Measurements from ENCODE around the gene PLEKHO1.
"Not testable (repeated sequence)": the region's sequence is repeated elsewhere in the genome, so short reads cannot be mapped to it uniquely, and the experiment has no call there.

The PLEKHO1 gene

DNA sequence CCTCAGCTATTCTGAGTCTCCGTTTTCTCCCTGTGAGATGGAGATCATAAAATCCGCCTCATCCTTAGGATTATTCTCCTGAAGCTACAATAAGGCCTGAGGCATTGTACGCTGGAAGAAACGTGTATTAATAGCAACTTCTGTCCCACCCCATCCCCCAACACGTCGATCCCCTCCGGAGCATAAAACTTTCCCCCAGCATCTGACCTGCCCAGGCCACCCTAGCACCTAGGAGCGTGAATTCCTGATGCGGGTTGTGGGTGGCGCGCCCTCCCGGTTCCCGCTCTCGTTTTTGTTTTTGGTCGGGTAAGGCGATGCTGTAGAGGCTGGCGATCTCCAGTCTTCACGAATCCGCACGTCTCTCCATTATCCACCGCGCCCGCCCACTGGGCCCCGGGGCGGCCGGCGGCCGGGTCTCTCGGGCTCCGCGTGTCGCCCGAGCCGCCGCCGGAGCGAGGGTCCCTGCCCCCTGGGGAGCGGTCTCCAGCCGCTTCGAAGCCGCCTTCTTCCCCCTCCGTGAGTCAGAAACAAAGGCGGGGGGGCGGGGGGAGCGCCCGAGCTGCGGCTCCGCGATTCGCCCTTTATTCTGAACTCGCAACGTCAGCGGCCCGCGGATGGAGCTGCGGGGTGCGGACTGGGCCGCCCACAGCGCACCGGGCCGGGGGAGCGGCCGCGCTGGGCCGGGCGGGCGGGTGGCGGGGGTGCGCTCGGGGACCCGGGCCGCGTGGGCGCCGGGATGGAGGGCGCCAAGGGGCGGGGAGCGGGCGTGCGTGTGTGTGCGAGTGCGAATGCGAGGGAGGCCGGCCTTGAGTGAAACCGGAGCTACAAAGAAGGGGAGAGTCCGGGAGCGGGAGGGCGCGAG, at the start of gene PLEKHO1:
Gene PLEKHO1, plus strand, starts transcription at position 646 of the 862 bp plus-strand sequence. CDS start 342 bp downstream, outside the sequence.
- peak; percentile 47 to 50 for DNase-seq
- TF ChIP-seq POLR2A (IDR thresholded peaks at IDR 0.05; ENCODE audit: low read length) (no peak), GATA1 (IDR thresholded peaks at IDR 0.05; ENCODE audit: low read depth, low read length) (no peak)

DNA sequence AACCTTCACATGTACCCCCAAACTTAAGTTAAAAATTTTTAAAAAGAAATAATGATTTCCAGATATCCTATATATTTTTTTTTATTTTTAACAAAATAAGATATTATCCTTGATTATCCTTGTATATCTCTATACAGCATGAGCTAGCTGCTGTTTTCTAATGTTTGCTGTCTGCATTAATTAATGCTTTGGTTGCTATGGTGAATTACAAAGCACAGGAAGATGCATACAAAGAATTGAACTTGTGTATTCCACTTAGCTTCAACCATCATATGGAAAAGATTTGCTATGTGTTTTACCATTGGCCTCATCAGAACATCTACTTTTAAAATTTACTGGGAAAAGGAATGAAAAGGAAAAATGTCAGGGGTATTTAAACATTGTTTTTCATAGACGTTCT, 46.7 kb upstream of the PLEKHO1 start:
- no peak for TF ChIP-seq POLR2A (IDR thresholded peaks at IDR 0.05; ENCODE audit: low read length)
- TF ChIP-seq GATA1 (IDR thresholded peaks at IDR 0.05; ENCODE audit: low read depth, low read length), result no peak
- no peak for DNase-seq

GRCh38 chr1:150106341-150106740, 43.4 kb upstream of the PLEKHO1 start:
- DNase-seq, result no peak
- TF ChIP-seq GATA1 (IDR thresholded peaks at IDR 0.05; ENCODE audit: low read depth, low read length) (no peak), POLR2A (IDR thresholded peaks at IDR 0.05; ENCODE audit: low read length) (no peak)

GRCh38 chr1:150109586-150109985, 40.1 kb upstream of the PLEKHO1 start:
- DNase-seq, result no peak
- TF ChIP-seq GATA1 (IDR thresholded peaks at IDR 0.05; ENCODE audit: low read depth, low read length), result no peak
- TF ChIP-seq POLR2A (IDR thresholded peaks at IDR 0.05; ENCODE audit: low read length), result no peak

DNA sequence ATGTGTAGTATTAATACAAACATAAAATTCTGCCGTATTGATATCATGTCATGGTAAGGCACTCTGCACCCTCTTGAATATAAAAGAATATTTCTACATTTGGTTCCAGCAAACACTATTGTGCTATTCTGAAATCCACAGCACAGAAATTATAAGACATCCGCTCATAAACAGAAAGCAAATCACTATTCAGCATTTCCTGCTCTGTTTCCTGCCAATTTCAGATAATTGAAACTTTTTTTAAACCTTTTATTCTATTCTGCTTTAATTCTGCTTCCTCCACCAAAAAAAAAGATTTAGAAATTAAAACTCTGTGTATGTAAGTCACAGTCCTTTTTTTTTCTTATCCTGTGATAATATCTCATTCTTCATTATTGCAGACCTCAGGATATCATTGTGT, 39.6 kb upstream of the PLEKHO1 start:
- no peak for DNase-seq
- TF ChIP-seq POLR2A (IDR thresholded peaks at IDR 0.05; ENCODE audit: low read length) (no peak), GATA1 (IDR thresholded peaks at IDR 0.05; ENCODE audit: low read depth, low read length) (no peak)

GRCh38 chr1:150111670-150112069, 38.0 kb upstream of the PLEKHO1 start:
- DNase-seq, result no peak
- TF ChIP-seq GATA1 (IDR thresholded peaks at IDR 0.05; ENCODE audit: low read depth, low read length) (no peak), POLR2A (IDR thresholded peaks at IDR 0.05; ENCODE audit: low read length) (no peak)

DNA sequence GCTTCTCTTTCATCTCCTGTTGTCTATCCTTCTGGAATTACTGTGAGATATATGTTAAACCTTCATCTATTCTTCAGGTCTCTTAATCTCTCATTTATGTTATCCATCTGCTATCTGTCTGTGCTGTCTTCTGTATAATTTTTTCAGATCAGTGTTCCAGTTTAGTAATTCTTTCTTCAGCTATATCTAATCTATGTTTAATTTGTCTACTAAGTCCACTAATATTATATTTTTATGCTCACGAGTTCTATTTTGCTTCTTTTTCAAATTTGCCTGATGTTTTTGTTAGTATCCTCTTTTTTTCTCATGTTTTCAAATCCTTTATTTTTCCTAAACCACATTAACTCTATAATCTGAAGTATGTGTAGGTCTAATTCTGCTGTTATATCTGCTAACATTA, 34.6 kb upstream of the PLEKHO1 start:
- DNase-seq, result no peak
- TF ChIP-seq GATA1 (IDR thresholded peaks at IDR 0.05; ENCODE audit: low read depth, low read length) (no peak), POLR2A (IDR thresholded peaks at IDR 0.05; ENCODE audit: low read length) (no peak)

- DNase-seq, result no peak
- TF ChIP-seq POLR2A (IDR thresholded peaks at IDR 0.05; ENCODE audit: low read length), result no peak
- TF ChIP-seq GATA1 (IDR thresholded peaks at IDR 0.05; ENCODE audit: low read depth, low read length), result no peak
Observed at GRCh38 chr1:150118716-150119115, 31.0 kb upstream of the PLEKHO1 start.

DNA sequence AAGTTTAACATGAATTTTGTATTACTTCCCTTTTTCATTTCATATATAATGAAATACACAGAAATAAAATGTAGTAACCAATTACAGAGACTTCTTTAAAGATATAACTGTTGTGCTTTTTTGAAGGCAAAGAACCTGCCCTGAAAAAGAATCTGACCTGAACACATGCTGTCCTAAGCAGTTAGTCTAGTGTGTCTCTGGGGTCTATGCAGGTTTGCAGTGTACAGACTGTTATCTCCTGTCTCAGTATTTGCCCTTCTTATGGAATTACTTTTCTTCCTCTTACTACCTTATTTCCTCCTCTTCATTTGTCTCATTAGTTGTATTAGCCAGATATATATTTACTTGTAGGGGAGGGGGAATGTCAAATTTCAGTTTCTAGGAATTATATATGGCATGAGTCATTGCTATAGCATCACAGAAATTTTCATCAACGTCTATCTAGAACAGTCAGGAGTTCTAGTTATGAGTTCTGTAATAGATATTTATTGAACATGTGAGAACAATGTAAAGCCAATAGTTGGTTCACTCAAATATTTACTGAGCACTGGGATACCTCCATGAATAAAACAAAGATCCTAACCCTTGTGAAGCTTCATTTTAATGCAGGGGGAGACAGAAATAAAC, 28.4 kb upstream of the PLEKHO1 start:
- TF ChIP-seq GATA1 (IDR thresholded peaks at IDR 0.05; ENCODE audit: low read depth, low read length) (no peak), POLR2A (IDR thresholded peaks at IDR 0.05; ENCODE audit: low read length) (no peak)
- DNase-seq, result no peak

- DNase-seq, result no peak
- no peak for TF ChIP-seq GATA1 (IDR thresholded peaks at IDR 0.05; ENCODE audit: low read depth, low read length)
- TF ChIP-seq POLR2A (IDR thresholded peaks at IDR 0.05; ENCODE audit: low read length), result no peak
Observed at GRCh38 chr1:150126811-150127210, 22.9 kb upstream of the PLEKHO1 start.

GRCh38 chr1:150127464-150127863, 22.3 kb upstream of the PLEKHO1 start:
- DNase-seq, result no peak
- TF ChIP-seq POLR2A (IDR thresholded peaks at IDR 0.05; ENCODE audit: low read length), result no peak
- no peak for TF ChIP-seq GATA1 (IDR thresholded peaks at IDR 0.05; ENCODE audit: low read depth, low read length)

DNA sequence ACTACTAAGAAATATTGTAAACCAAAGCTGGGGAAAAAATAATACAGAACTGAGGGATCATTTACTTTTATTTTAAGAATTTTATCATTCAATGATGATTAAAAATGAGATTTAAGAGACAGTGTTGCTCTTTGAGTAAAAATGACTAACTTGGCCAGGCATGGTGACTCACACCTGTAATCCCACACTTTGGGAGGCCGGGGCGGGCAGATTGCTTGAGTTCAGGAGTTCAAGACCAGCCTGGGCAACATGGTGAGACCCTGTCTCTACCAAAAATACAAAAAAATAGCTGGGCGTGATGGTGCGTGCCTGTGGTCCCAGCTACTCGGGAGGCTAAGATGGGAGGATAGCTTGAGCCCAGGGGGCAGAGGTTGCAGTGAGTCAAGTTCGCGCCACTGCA, 21.8 kb upstream of the PLEKHO1 start:
- DNase-seq, result no peak
- TF ChIP-seq POLR2A (IDR thresholded peaks at IDR 0.05; ENCODE audit: low read length), result no peak
- no peak for TF ChIP-seq GATA1 (IDR thresholded peaks at IDR 0.05; ENCODE audit: low read depth, low read length)

- TF ChIP-seq GATA1 (IDR thresholded peaks at IDR 0.05; ENCODE audit: low read depth, low read length), result no peak
- no peak for TF ChIP-seq POLR2A (IDR thresholded peaks at IDR 0.05; ENCODE audit: low read length)
- no peak for DNase-seq
Observed at GRCh38 chr1:150132372-150132771, 17.3 kb upstream of the PLEKHO1 start.

GRCh38 chr1:150134537-150134936, 15.2 kb upstream of the PLEKHO1 start:
- no peak for DNase-seq
- TF ChIP-seq POLR2A (IDR thresholded peaks at IDR 0.05; ENCODE audit: low read length), result no peak
- TF ChIP-seq GATA1 (IDR thresholded peaks at IDR 0.05; ENCODE audit: low read depth, low read length), result no peak

GRCh38 chr1:150135400-150135799, 14.3 kb upstream of the PLEKHO1 start:
- DNase-seq, result not testable (repeated sequence)
